HL-60 (cell line): ENCODE data around the gene SLC6A18.

Experiments
- DNase-seq, 2 experiments: peaks; one replicate each; pipeline ENCODE4 v3.0.0-alpha.2; 2010 to 2020; ENCODE audit warnings: low read depth in 1 of 2, low spot score in 1 of 2
- H3K27ac ChIP-seq: fragments of 250-450 bp; sonication (Bioruptor Pico); replicated peaks from 2 replicates; pipeline ENCODE4 v1.5.1; 2020; ENCODE audit warnings: mild to moderate bottlenecking, moderate library complexity
- H3K27me3 ChIP-seq: fragments of 250-450 bp; sonication (Bioruptor Pico); 2 replicates; pipeline ENCODE4 v1.5.1; 2021; ENCODE audit warnings: mild to moderate bottlenecking, moderate library complexity; ENCODE audit not compliant: insufficient read depth, poor library complexity, severe bottlenecking
- H3K4me3 ChIP-seq: replicated peaks from 2 replicates; pipeline ENCODE4 v1.5.1; 2011; ENCODE audit warnings: mild to moderate bottlenecking, control low read depth, low read length; ENCODE audit not compliant: insufficient read depth
- GABPA ChIP-seq: IDR thresholded peaks from 2 replicates; pipeline ENCODE4 v1.6.1; 2012; ENCODE audit warnings: low read depth
- POLR2AphosphoS5 ChIP-seq: IDR thresholded peaks from 2 replicates; pipeline ENCODE4 v1.6.1; 2012; ENCODE audit warnings: low read depth
- SPI1 ChIP-seq: IDR thresholded peaks from 2 replicates; pipeline ENCODE4 v1.6.1; 2012; ENCODE audit warnings: low read depth, mild to moderate bottlenecking, borderline replicate concordance
- TF ChIP-seq, protein P1 (sequence below): IDR thresholded peaks from 2 replicates; pipeline ENCODE4 v1.6.1; 2012; ENCODE audit warnings: low read depth; ENCODE audit not compliant: insufficient replicate concordance
- TF ChIP-seq, protein P2 (sequence below): IDR thresholded peaks from one replicate; pipeline ENCODE4 v1.5.1; 2011; ENCODE audit warnings: low read length, control low read depth, inconsistent platforms; ENCODE audit not compliant: insufficient read depth

SLC6A18 gene

GRCh38 chr5:1201327-1202025 lies 23.7 kb upstream of the SLC6A18 start, which contains the start of gene SLC6A19:
TSS of gene SLC6A19 (plus strand) at chr5:1201595. CDS start at chr5:1201651, 56 bp downstream.
- H3K27ac ChIP-seq: no peak within 1 kb of the TSS
- no peak within 1 kb of the TSS for H3K4me3 ChIP-seq
- DNase-seq: no peak
- no peak for TF ChIP-seq GABPA
- TF ChIP-seq POLR2AphosphoS5: no peak
- TF ChIP-seq, protein P1, sequence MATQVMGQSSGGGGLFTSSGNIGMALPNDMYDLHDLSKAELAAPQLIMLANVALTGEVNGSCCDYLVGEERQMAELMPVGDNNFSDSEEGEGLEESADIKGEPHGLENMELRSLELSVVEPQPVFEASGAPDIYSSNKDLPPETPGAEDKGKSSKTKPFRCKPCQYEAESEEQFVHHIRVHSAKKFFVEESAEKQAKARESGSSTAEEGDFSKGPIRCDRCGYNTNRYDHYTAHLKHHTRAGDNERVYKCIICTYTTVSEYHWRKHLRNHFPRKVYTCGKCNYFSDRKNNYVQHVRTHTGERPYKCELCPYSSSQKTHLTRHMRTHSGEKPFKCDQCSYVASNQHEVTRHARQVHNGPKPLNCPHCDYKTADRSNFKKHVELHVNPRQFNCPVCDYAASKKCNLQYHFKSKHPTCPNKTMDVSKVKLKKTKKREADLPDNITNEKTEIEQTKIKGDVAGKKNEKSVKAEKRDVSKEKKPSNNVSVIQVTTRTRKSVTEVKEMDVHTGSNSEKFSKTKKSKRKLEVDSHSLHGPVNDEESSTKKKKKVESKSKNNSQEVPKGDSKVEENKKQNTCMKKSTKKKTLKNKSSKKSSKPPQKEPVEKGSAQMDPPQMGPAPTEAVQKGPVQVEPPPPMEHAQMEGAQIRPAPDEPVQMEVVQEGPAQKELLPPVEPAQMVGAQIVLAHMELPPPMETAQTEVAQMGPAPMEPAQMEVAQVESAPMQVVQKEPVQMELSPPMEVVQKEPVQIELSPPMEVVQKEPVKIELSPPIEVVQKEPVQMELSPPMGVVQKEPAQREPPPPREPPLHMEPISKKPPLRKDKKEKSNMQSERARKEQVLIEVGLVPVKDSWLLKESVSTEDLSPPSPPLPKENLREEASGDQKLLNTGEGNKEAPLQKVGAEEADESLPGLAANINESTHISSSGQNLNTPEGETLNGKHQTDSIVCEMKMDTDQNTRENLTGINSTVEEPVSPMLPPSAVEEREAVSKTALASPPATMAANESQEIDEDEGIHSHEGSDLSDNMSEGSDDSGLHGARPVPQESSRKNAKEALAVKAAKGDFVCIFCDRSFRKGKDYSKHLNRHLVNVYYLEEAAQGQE: no peak
- TF ChIP-seq, protein P2, sequence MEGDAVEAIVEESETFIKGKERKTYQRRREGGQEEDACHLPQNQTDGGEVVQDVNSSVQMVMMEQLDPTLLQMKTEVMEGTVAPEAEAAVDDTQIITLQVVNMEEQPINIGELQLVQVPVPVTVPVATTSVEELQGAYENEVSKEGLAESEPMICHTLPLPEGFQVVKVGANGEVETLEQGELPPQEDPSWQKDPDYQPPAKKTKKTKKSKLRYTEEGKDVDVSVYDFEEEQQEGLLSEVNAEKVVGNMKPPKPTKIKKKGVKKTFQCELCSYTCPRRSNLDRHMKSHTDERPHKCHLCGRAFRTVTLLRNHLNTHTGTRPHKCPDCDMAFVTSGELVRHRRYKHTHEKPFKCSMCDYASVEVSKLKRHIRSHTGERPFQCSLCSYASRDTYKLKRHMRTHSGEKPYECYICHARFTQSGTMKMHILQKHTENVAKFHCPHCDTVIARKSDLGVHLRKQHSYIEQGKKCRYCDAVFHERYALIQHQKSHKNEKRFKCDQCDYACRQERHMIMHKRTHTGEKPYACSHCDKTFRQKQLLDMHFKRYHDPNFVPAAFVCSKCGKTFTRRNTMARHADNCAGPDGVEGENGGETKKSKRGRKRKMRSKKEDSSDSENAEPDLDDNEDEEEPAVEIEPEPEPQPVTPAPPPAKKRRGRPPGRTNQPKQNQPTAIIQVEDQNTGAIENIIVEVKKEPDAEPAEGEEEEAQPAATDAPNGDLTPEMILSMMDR: no peak
- no peak for TF ChIP-seq SPI1
- H3K27me3 ChIP-seq: peaks cover 6% of the 10 kb centered on the region

GRCh38 chr5:1202026-1202797 lies 23.0 kb upstream of the SLC6A18 start:
- Histone ChIP-seq H3K27me3 (peaks cover 6% of the 10 kb centered on the region), H3K27ac (no peak overlapping the region)
- no peak for TF ChIP-seq POLR2AphosphoS5

DNA sequence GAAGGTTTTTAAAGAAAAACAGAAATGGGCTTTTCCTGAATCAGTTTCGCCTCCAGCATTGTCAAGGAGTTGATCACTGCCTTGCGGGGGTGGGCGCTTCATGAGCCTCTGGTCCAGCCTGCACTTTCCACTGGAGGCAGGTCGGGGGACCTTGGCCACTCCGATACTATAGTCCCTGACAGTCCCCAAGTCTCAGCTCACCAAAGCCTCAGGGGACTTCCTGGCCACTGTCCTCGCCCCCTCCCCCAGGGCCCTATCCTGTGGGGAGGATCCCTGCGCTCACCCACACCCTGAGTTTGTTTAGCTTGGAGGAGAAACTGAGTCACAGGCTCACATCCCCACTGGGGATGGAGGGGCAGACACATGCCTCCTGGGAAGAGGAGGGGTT lies 22.4 kb upstream of the SLC6A18 start:
- peaks cover 6% of the 10 kb centered on the region for H3K27me3 ChIP-seq
- H3K4me3 ChIP-seq: no peak overlapping the region
- no peak overlapping the region for H3K27ac ChIP-seq
- DNase-seq: no peak
- TF ChIP-seq, protein P1: no peak
- no peak for TF ChIP-seq GABPA
- TF ChIP-seq, protein P2: no peak
- TF ChIP-seq POLR2AphosphoS5: no peak
- TF ChIP-seq SPI1: no peak

More at GRCh38 chr5:1202026-1202797, 23.0 kb upstream of the SLC6A18 start:
- H3K4me3 ChIP-seq: no peak overlapping the region
- no peak for DNase-seq

- TF ChIP-seq GABPA (no peak), POLR2AphosphoS5 (no peak), SPI1 (no peak)
- TF ChIP-seq, protein P2: no peak
- TF ChIP-seq, protein P1: no peak
- DNase-seq: no peak
- Histone ChIP-seq H3K4me3 (no peak overlapping the region), H3K27me3 (peaks cover 6% of the 10 kb centered on the region), H3K27ac (no peak overlapping the region)
These were observed 21.7 kb upstream of the SLC6A18 start for GRCh38 chr5:1203311-1203967.
